Forelimb muscle (tissue), 1 donor: ENCODE measurements around the gene SPSB2. TPM values are rescaled to one million over a fixed set of nuclear protein-coding genes. Genes with fewer than 3 reads are reported as not detected.

Experiments used
- DNase-seq: peaks from one replicate; pipeline ENCODE4 v3.0.0-alpha.2; 2013; ENCODE audit warnings: low read depth
- polyA plus RNA-seq: library from polyadenylated mRNA; unstranded; fragments of 120-200 nt; gene quantifications from one replicate; pipeline ENCODE4 v1.2.1, GENCODE V29; 2013; ENCODE audit not compliant: insufficient read length

The SPSB2 gene
- polyA plus RNA-seq, 1 donor = 8.9 TPM

- DNase-seq = no peak
Observed at GRCh38 chr12:6832125-6832524, 41.0 kb downstream of the SPSB2 start.

GRCh38 chr12:6831450-6831995 lies 41.6 kb downstream of the SPSB2 start:
- no peak for DNase-seq

- DNase-seq = no peak
Observed at GRCh38 chr12:6830999-6831398, 42.1 kb downstream of the SPSB2 start.

GRCh38 chr12:6830286-6830890 lies 42.7 kb downstream of the SPSB2 start:
- DNase-seq = no peak

- DNase-seq = no peak
Observed at GRCh38 chr12:6829536-6830220, 43.4 kb downstream of the SPSB2 start.

GRCh38 chr12:6828781-6829535 lies 44.1 kb downstream of the SPSB2 start:
- no peak for DNase-seq

- DNase-seq = peak; percentile 29
Observed at GRCh38 chr12:6827982-6828780, 44.9 kb downstream of the SPSB2 start, which contains the start of gene P3H3. Gene P3H3 (plus strand): TSS chr12:6828407. CDS start chr12:6828441, 34 bp downstream.

- peak; percentile 32 for DNase-seq
Observed at GRCh38 chr12:6827437-6827911, 45.6 kb downstream of the SPSB2 start.

- no peak for DNase-seq
Observed at GRCh38 chr12:6826734-6827436, 46.2 kb downstream of the SPSB2 start.

- no peak for DNase-seq
Observed at GRCh38 chr12:6826125-6826733, 46.9 kb downstream of the SPSB2 start.

GRCh38 chr12:6825398-6826124 lies 47.5 kb downstream of the SPSB2 start:
- peak; percentile 78 for DNase-seq

- DNase-seq = no peak
Observed at GRCh38 chr12:6824901-6825381, 48.2 kb downstream of the SPSB2 start.

GRCh38 chr12:6824085-6824775 lies 48.9 kb downstream of the SPSB2 start:
- DNase-seq = no peak

GRCh38 chr12:6823182-6824084 lies 49.7 kb downstream of the SPSB2 start:
- no peak for DNase-seq

- DNase-seq = no peak
Observed at GRCh38 chr12:6822426-6823135, 50.5 kb downstream of the SPSB2 start.

- DNase-seq = no peak
Observed at GRCh38 chr12:6821591-6822425, 51.3 kb downstream of the SPSB2 start, which contains the start of gene GPR162. Gene GPR162 (plus strand): TSS chr12:6821821. CDS start chr12:6823899, 2,078 bp downstream.
